MCF 10A (cell line): ENCODE measurements around the gene UVRAG. TPM values are rescaled to one million over a fixed set of nuclear protein-coding genes. Genes with fewer than 3 reads are reported as not detected.

Source experiments
- BruUV-seq: library from RNA; stranded (reverse); fragments of 400-500 nt; replicated peaks from 2 replicates; lab custom pipeline; 2021; lab: Mats Ljungman, UMichigan
- CTCF ChIA-PET: fragments of 300-600 bp; sonication (Branson Sonifier 250); formaldehyde crosslinking; extraction: SDS; loops from one replicate; lab custom pipeline; 2021; ENCODE audit warnings: antibody characterized with exemption, inconsistent platforms; lab: Yijun Ruan, JAX
- POLR2A ChIA-PET: fragments of 300-600, 350-650 bp; sonication (Branson Sonifier 250); formaldehyde crosslinking; extraction: SDS; loops from one replicate; lab custom pipeline; 2020; ENCODE audit warnings: antibody characterized with exemption, inconsistent platforms; lab: Yijun Ruan, JAX
- DNase-seq: peaks from one replicate; pipeline ENCODE4 v3.0.0-alpha.2; 2018; ENCODE audit not compliant: unreplicated experiment
- H3K27ac Mint-ChIP-seq: one replicate; pipeline ENCODE4 v1.8.0; 2022; ENCODE audit warnings: mild to moderate bottlenecking, low read depth, mixed read lengths; ENCODE audit not compliant: unreplicated experiment
- H3K27me3 Mint-ChIP-seq: one replicate; pipeline ENCODE4 v1.8.0; 2022; ENCODE audit warnings: mixed read lengths; ENCODE audit not compliant: insufficient read depth, unreplicated experiment
- H3K36me3 Mint-ChIP-seq: one replicate; pipeline ENCODE4 v1.8.0; 2022; ENCODE audit warnings: mild to moderate bottlenecking, moderate library complexity, mixed read lengths; ENCODE audit not compliant: insufficient read depth, unreplicated experiment
- H3K4me1 Mint-ChIP-seq: one replicate; pipeline ENCODE4 v1.8.0; 2022; ENCODE audit warnings: mixed read lengths; ENCODE audit not compliant: insufficient read depth, unreplicated experiment
- H3K4me3 Mint-ChIP-seq: one replicate; pipeline ENCODE4 v1.8.0; 2022; ENCODE audit warnings: mild to moderate bottlenecking, moderate library complexity, mixed read lengths; ENCODE audit not compliant: unreplicated experiment
- H3K9me3 Mint-ChIP-seq: one replicate; pipeline ENCODE4 v1.8.0; 2022; ENCODE audit warnings: mixed read lengths; ENCODE audit not compliant: unreplicated experiment
- intact Hi-C: fragments of 100-400 bp; cut with micrococcal nuclease; formaldehyde crosslinking; loops from 2 replicates; pipeline ENCODE4 v1.14.1; 2022
- total RNA-seq: library from RNA; stranded (reverse); gene quantifications from 2 replicates; pipeline ENCODE4 v1.2.3, GENCODE V29; 2022
- TF ChIP-seq, protein P1 (sequence below): fragments of 200-600 bp; IDR thresholded peaks from one replicate; pipeline ENCODE4 v1.8.0; 2022; ENCODE audit warnings: antibody characterized with exemption, mild to moderate bottlenecking; ENCODE audit not compliant: unreplicated experiment

UVRAG gene
- total RNA-seq, 1 experiment from 2014 or later, result 12.4 TPM

DNA sequence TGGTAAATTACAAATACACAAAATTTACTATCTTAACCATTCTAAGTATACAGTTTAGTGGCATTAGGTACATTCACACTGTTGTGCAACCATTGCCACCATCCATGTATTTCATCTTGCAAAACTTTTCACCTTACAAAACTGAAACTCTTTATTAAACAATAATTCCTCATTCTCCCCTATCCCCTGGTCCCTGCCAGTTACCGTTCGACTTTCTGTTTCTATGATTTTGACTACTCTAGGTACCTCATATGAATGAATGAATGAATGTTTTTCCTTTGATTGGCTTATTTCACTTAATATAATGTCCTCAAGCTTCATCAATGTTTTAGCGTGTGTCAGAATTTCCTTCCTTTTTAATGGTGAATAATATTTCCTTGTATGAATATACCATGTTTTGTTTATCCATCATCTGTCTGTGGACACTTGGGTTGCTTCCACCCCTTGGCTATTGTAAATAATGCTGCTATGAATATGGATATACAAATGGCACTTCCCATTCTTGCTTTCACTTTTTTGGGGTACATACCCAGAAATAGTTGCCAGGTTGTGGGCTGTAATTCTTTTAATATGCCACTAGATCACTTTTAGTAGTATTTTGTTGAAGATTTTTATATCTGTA lies 93.0 kb downstream of the UVRAG start:
- no peaks in the 10 kb centered on the region for H3K4me1 Mint-ChIP-seq
- H3K36me3 Mint-ChIP-seq, result no peaks in the 10 kb centered on the region
- H3K9me3 Mint-ChIP-seq, result no peaks in the 10 kb centered on the region
- no TSS peak for BruUV-seq
- ChIA-PET POLR2A (no interaction called here), CTCF (interaction anchor here (0.6 kb wide), 1 partner anchor 10 kb away, joined by 4 read pairs; no protein-coding TSS in a partner anchor)
- H3K27me3 Mint-ChIP-seq, result no peaks in the 10 kb centered on the region
- TF ChIP-seq, protein P1, sequence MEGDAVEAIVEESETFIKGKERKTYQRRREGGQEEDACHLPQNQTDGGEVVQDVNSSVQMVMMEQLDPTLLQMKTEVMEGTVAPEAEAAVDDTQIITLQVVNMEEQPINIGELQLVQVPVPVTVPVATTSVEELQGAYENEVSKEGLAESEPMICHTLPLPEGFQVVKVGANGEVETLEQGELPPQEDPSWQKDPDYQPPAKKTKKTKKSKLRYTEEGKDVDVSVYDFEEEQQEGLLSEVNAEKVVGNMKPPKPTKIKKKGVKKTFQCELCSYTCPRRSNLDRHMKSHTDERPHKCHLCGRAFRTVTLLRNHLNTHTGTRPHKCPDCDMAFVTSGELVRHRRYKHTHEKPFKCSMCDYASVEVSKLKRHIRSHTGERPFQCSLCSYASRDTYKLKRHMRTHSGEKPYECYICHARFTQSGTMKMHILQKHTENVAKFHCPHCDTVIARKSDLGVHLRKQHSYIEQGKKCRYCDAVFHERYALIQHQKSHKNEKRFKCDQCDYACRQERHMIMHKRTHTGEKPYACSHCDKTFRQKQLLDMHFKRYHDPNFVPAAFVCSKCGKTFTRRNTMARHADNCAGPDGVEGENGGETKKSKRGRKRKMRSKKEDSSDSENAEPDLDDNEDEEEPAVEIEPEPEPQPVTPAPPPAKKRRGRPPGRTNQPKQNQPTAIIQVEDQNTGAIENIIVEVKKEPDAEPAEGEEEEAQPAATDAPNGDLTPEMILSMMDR, result no peak
- intact Hi-C loops, result no loop called here
- no peak overlapping the region for H3K4me3 Mint-ChIP-seq
- no peak for DNase-seq
- no peak overlapping the region for H3K27ac Mint-ChIP-seq

DNA sequence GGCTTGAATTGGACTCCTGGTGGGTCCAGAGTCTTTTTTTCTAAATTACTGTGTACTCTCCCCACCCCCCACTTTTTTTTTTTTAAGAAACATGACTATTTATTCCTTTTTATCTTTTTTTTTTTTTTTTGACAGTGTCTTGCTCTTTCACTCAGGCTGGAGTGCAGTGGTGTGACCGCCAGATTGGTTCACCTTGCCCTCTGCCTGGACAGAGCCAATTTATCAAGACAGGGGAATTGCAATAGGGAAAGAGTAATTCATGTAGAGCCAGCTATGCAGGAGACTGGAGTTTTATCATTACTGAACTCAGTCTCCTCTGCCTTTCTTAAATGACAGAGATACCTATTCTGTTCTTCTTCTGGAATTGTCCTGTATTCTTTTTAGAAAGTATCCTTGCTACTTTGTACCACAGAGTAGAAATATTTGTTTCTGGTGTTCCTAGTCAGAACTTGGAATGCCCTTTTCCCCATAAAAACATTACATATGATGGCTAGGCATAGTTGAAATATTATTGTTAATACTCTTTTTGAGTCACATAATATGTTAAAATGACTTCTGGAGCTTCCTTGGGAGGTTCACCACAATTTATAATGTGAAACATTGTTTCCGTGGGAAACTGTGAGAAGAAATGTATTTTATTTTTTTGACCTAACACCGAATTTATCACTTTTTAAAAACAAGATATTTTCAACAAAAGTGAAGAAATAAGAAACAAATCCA lies 95.6 kb downstream of the UVRAG start:
- TF ChIP-seq, protein P1, result no peak
- BruUV-seq, result no TSS peak
- Mint-ChIP-seq H3K4me3 (no peak overlapping the region), H3K27me3 (no peaks in the 10 kb centered on the region), H3K36me3 (peaks cover 5% of the 10 kb centered on the region), H3K4me1 (no peaks in the 10 kb centered on the region), H3K9me3 (no peaks in the 10 kb centered on the region), H3K27ac (no peak overlapping the region)
- DNase-seq, result no peak
- POLR2A ChIA-PET, result interaction anchor here (0.7 kb wide), 1 partner anchor 243 kb away, joined by 4 read pairs; no protein-coding TSS in a partner anchor
- CTCF ChIA-PET, result interaction anchor here (0.6 kb wide), 3 partner anchors 344 to 811 kb away, joined by 3 to 5 read pairs (median 3); no protein-coding TSS in a partner anchor
- intact Hi-C loops, result no loop called here

DNA sequence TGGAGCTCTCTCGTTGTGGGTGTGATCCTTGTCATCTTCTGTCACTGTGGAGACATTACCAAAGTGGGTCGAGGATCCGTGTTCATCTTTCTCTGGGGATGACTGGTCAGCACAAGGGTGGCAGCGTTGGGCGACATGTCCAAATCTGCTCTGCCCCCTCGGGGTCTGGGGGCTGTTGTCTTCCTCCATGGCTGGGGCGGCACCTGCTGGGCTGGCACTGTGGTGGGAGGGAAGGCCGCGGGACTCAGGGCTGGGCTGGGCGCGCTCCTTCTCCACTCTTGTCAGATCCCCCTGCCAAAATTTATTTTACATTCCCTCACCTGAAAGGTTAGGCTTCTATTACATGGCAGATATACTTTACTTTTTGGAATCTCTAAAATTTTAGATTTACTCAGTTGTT lies 96.4 kb downstream of the UVRAG start:
- ChIA-PET POLR2A (interaction anchor here (0.7 kb wide), 1 partner anchor 242 kb away, joined by 4 read pairs; no protein-coding TSS in a partner anchor), CTCF (no interaction called here)
- Mint-ChIP-seq H3K36me3 (peaks cover 5% of the 10 kb centered on the region), H3K27ac (no peak overlapping the region), H3K27me3 (no peaks in the 10 kb centered on the region), H3K4me3 (no peak overlapping the region), H3K4me1 (no peaks in the 10 kb centered on the region), H3K9me3 (no peaks in the 10 kb centered on the region)
- no peak for DNase-seq
- no TSS peak for BruUV-seq
- intact Hi-C loops, result no loop called here
- TF ChIP-seq, protein P1, result no peak

DNA sequence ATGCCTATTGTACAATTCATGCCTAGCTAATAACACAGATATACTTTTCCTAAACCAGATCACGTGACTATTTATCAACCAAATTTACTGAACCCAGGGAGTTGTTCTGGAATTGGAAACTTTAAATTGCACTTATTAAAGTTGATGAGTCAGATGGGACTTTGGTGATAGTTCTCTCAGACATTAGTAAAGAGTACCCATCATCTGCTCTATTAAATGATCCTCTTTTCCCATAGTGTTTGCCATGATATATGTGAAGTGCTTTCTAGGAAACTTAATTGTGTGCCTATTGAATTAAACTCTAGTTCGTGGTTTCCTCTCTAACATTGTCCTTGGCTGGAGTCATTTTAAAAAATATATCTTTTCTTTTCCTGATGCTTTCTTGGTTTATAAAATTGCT lies 99.0 kb downstream of the UVRAG start:
- Mint-ChIP-seq H3K27ac (no peak overlapping the region), H3K4me3 (no peak overlapping the region), H3K4me1 (peaks cover 6% of the 10 kb centered on the region), H3K27me3 (no peaks in the 10 kb centered on the region), H3K9me3 (no peaks in the 10 kb centered on the region), H3K36me3 (peaks cover 5% of the 10 kb centered on the region)
- intact Hi-C loops, result no loop called here
- TF ChIP-seq, protein P1, result no peak
- CTCF ChIA-PET, result interaction anchor here (1.0 to 1.6 kb wide), 2 partner anchors 13 to 238 kb away, joined by 3 to 4 read pairs; no protein-coding TSS in a partner anchor
- POLR2A ChIA-PET, result no interaction called here
- DNase-seq, result no peak
- no TSS peak for BruUV-seq
